Measurements from ENCODE around the gene ZYX.
"Not testable (repeated sequence)": the region's sequence is repeated elsewhere in the genome, so short reads cannot be mapped to it uniquely, and the experiment has no call there.

ZYX gene

DNA sequence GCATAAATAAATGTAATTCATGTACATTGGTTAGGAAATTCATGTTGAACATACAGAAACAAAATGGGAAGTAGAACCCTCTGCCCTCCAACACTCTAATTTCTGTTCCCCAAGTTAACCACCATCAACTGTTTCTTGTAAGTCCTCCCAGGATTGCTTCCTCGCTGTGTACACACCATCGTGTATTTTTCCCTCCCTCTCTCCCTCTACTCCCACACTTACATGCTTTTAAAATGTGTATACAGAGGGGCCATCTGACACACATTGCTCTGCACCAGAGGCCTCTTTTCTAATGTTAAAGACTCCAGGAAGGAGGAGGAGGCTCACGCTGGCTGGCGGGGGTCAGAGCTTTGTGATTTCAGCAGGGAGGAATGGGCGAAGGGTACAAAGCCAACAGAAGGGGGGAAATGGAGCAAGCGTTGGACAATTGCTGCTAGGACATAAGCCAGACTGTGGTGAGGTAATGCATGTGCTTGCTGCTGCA is 29.4 kb downstream of the ZYX start:
- TF ChIP-seq POLR2AphosphoS5 (IDR thresholded peaks at IDR 0.05; ENCODE audit: low read depth) (peak; percentile 56; the same call in 1 of the 2 replicates), GABPA (IDR thresholded peaks at IDR 0.05; ENCODE audit: low read depth) (no peak), SPI1 (IDR thresholded peaks at IDR 0.05; ENCODE audit: borderline replicate concordance, low read depth) (peak; percentile 48; the same call in 1 of the 2 replicates)
- H3K27me3 ChIP-seq (ENCODE audit: insufficient read depth, poor library complexity, severe bottlenecking), result no peaks in the 10 kb centered on the region
- H3K4me3 ChIP-seq (replicated peaks; ENCODE audit: insufficient read depth, low read length), result peak overlapping the region; percentile 11; the same call in 1 of the 2 replicates
- peak; percentile 73 to 75 for DNase-seq (ENCODE audit: low read depth in 1 of 2, low spot score in 1 of 2)
- H3K27ac ChIP-seq (replicated peaks), result peak overlapping the region; percentile 69

DNA sequence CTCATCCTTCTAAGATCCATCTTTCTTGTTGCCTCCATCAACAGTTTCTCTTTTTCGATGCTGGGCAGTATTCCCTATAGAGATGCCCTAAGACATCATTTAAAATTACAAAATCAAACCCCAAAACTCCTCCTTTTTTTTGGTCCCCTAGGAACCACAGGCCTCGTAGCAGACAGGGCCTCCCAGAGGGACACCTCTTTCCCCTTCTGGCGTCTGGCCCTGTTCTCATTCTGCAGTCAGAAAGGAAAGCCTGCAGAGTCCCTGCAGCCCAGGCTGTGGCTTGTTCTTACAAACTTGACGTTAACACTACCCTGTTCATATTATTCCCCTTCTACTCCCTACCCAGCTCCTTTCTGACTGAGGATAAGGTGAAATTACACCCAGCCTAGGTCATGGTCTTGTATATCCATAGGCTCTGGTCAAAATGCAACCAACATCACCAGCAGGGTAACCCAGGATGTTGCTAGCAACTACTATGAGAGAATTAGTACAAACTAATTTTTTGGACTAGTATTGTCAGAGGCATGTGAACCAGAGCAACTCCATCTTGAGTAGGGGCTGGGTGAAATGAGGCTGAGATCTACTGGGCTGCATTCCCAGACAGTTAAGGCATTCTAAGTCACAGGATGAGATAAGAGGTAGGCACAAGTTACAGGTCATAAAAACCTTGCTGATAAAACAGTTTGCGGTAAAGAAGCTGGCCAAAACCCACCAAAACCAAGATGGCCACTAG is 31.0 kb downstream of the ZYX start:
- TF ChIP-seq GABPA (IDR thresholded peaks at IDR 0.05; ENCODE audit: low read depth) (no peak), POLR2AphosphoS5 (IDR thresholded peaks at IDR 0.05; ENCODE audit: low read depth) (no peak), SPI1 (IDR thresholded peaks at IDR 0.05; ENCODE audit: borderline replicate concordance, low read depth) (no peak), REST (IDR thresholded peaks at IDR 0.05; ENCODE audit: insufficient replicate concordance, low read depth) (no peak)
- TF ChIP-seq, protein P1, sequence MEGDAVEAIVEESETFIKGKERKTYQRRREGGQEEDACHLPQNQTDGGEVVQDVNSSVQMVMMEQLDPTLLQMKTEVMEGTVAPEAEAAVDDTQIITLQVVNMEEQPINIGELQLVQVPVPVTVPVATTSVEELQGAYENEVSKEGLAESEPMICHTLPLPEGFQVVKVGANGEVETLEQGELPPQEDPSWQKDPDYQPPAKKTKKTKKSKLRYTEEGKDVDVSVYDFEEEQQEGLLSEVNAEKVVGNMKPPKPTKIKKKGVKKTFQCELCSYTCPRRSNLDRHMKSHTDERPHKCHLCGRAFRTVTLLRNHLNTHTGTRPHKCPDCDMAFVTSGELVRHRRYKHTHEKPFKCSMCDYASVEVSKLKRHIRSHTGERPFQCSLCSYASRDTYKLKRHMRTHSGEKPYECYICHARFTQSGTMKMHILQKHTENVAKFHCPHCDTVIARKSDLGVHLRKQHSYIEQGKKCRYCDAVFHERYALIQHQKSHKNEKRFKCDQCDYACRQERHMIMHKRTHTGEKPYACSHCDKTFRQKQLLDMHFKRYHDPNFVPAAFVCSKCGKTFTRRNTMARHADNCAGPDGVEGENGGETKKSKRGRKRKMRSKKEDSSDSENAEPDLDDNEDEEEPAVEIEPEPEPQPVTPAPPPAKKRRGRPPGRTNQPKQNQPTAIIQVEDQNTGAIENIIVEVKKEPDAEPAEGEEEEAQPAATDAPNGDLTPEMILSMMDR (IDR thresholded peaks at IDR 0.05; ENCODE audit: insufficient read depth, low read length), result no peak
- Histone ChIP-seq H3K27me3 (ENCODE audit: insufficient read depth, poor library complexity, severe bottlenecking) (no peaks in the 10 kb centered on the region), H3K4me3 (replicated peaks; ENCODE audit: insufficient read depth, low read length) (no peak overlapping the region), H3K27ac (replicated peaks) (no peak overlapping the region; the same call in 1 of the 2 replicates)
- DNase-seq (ENCODE audit: low read depth in 1 of 2, low spot score in 1 of 2), result peak in 1 of 2 experiments; percentile 17

GRCh38 chr7:143413123-143413522 is 32.0 kb downstream of the ZYX start:
- TF ChIP-seq SPI1 (IDR thresholded peaks at IDR 0.05; ENCODE audit: borderline replicate concordance, low read depth) (no peak), POLR2AphosphoS5 (IDR thresholded peaks at IDR 0.05; ENCODE audit: low read depth) (no peak), GABPA (IDR thresholded peaks at IDR 0.05; ENCODE audit: low read depth) (no peak), REST (IDR thresholded peaks at IDR 0.05; ENCODE audit: insufficient replicate concordance, low read depth) (no peak)
- TF ChIP-seq, protein P1 (IDR thresholded peaks at IDR 0.05; ENCODE audit: insufficient read depth, low read length), result no peak
- Histone ChIP-seq H3K27ac (replicated peaks) (peak overlapping the region; percentile 35; the same call in 1 of the 2 replicates), H3K27me3 (ENCODE audit: insufficient read depth, poor library complexity, severe bottlenecking) (no peaks in the 10 kb centered on the region), H3K4me3 (replicated peaks; ENCODE audit: insufficient read depth, low read length) (no peak overlapping the region)
- DNase-seq (ENCODE audit: low read depth in 1 of 2, low spot score in 1 of 2), result no peak

- H3K27ac ChIP-seq (replicated peaks); DNase-seq (ENCODE audit: low read depth in 1 of 2, low spot score in 1 of 2): not testable (repeated sequence)
Observed at GRCh38 chr7:143415209-143415608, 34.1 kb downstream of the ZYX start.

More at GRCh38 chr7:143415209-143415608, 34.1 kb downstream of the ZYX start:
- not testable (repeated sequence) for H3K4me3 ChIP-seq (replicated peaks; ENCODE audit: insufficient read depth, low read length); H3K27me3 ChIP-seq (ENCODE audit: insufficient read depth, poor library complexity, severe bottlenecking)
